ENCODE results near the gene PRKCE.

DNA sequence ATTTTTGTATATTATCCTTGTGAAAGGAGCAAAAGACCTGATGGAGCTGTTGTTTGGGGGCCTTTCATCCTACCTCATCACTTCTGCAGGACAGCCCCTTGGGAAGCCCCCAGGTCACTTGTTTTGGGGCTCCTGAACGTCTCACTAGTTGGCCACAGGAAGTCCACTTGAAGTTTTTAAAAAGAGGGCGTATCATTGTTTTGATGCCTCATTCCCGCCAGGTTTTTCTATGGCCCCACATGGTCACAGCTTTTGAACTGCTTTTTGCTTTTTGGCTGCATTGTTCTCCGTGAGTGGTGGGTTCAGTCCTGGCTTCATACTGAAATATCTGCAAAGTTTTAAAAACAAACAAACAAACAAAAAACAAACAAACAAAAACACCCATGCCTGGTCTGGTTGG lies 216.3 kb downstream of the PRKCE start:
- TF ChIP-seq CTCF (IDR thresholded peaks at IDR 0.05) (no peak), POLR2A (IDR thresholded peaks at IDR 0.05) (no peak)
